HCT116 (cell line): ENCODE data around the gene MAPRE2. TPM values are rescaled to one million over a fixed set of nuclear protein-coding genes. Genes with fewer than 3 reads are reported as not detected.

ENCODE experiments used
- ATAC-seq: fragments of 200-7000 bp; cut with Tn5 transposase; 2 replicates; pipeline ENCODE4 v1.9.1; 2020; ENCODE audit warnings: mild to moderate bottlenecking, moderate library complexity
- BruUV-seq: library from RNA; stranded (reverse); fragments of 400-500 nt; replicated peaks from 2 replicates; lab custom pipeline; 2021; lab: Mats Ljungman, UMichigan
- CTCF ChIA-PET: fragments of 300-600 bp; sonication (Branson Sonifier 250); formaldehyde crosslinking; loops from one replicate; lab custom pipeline; 2021; ENCODE audit warnings: antibody characterized with exemption; lab: Charles Lee
- POLR2A ChIA-PET: fragments of 300-600, 350-600 bp; sonication (Branson Sonifier 250); formaldehyde crosslinking; loops from one replicate; lab custom pipeline; 2021; ENCODE audit warnings: antibody characterized with exemption; lab: Charles Lee
- RAD21 ChIA-PET, 2 experiments: fragments of 300-600 bp; sonication (Branson Sonifier 250); formaldehyde crosslinking; loops; one replicate each; lab custom pipeline; 2023; ENCODE audit warnings: low total read pairs in 2 of 2; ENCODE audit not compliant: uncharacterized antibody in 2 of 2, unreplicated experiment in 2 of 2, low non-redundant PET in 1 of 2; lab: Charles Lee
- DNase-seq: peaks from one replicate; pipeline ENCODE4 v3.0.0-alpha.2; 2010; ENCODE audit warnings: low read depth, low spot score
- H2AFZ ChIP-seq: fragments of 200-600 bp; shearing (Covaris generic), sonication (generic); 2 replicates; pipeline ENCODE4 v1.6.1; 2017; ENCODE audit warnings: low read depth, mixed run types, mixed read lengths, antibody characterized with exemption, low read length; ENCODE audit not compliant: poor library complexity, severe bottlenecking
- H3K27ac ChIP-seq: 2 replicates; pipeline ENCODE4 v1.5.1; 2012; ENCODE audit warnings: low read depth, low read length
- H3K27me3 ChIP-seq: fragments of 200-600 bp; sonication (generic); 2 replicates; pipeline ENCODE4 v1.6.1; 2016; ENCODE audit warnings: mixed run types, low read length, mixed read lengths; ENCODE audit not compliant: insufficient read depth
- H3K36me3 ChIP-seq, 2 experiments: fragments of 200-500 bp in 1 of 2; fragments of 200-600 bp in 1 of 2; sonication (Bioruptor generic) in 1 of 2; sonication (generic) in 1 of 2; 2 replicates each; pipeline versions ENCODE4 v1.5.1 to v1.6.1; 2014 to 2016; ENCODE audit warnings: low read length in 2 of 2, inconsistent platforms in 1 of 2, mixed read lengths in 1 of 2, mixed run types in 1 of 2; ENCODE audit not compliant: insufficient read depth in 2 of 2, control insufficient read depth in 1 of 2
- H3K4me1 ChIP-seq, 2 experiments: fragments of 200-600 bp in 1 of 2; sonication (generic) in 1 of 2; 2 replicates each; pipeline versions ENCODE4 v1.5.1 to v1.6.1; 2012 to 2017; ENCODE audit warnings: low read length in 2 of 2, inconsistent platforms in 1 of 2, mild to moderate bottlenecking in 1 of 2, mixed read lengths in 1 of 2, mixed run types in 1 of 2, moderate library complexity in 1 of 2; ENCODE audit not compliant: insufficient read depth in 2 of 2, control insufficient read depth in 1 of 2
- H3K4me2 ChIP-seq: fragments of 200-600 bp; sonication (generic); 2 replicates; pipeline ENCODE4 v1.6.1; 2017; ENCODE audit warnings: mixed run types, low read length, mixed read lengths
- H3K4me3 ChIP-seq, 2 experiments: fragments of 200-600 bp in 1 of 2; sonication (generic) in 1 of 2; replicated peaks in 1 of 2; 2 replicates each; pipeline ENCODE4 v1.5.1; 2011 to 2016; ENCODE audit warnings: low read length in 2 of 2, control low read depth in 1 of 2, low read depth in 1 of 2, mild to moderate bottlenecking in 1 of 2, mixed read lengths in 1 of 2, mixed run types in 1 of 2
- H3K79me2 ChIP-seq: fragments of 200-600 bp; sonication (generic); 2 replicates; pipeline ENCODE4 v1.6.1; 2017; ENCODE audit warnings: mild to moderate bottlenecking, mixed run types, low read length, moderate library complexity, mixed read lengths; ENCODE audit not compliant: insufficient read depth
- H3K9ac ChIP-seq: fragments of 200-600 bp; sonication (generic); 2 replicates; pipeline ENCODE4 v1.6.1; 2016; ENCODE audit warnings: low read length, mixed read lengths
- H3K9me2 ChIP-seq: fragments of 200-600 bp; sonication (generic), shearing (Covaris generic); 2 replicates; pipeline ENCODE4 v1.6.1; 2017; ENCODE audit warnings: mixed run types, mild to moderate bottlenecking, moderate library complexity; ENCODE audit not compliant: insufficient read depth
- H3K9me3 ChIP-seq, 2 experiments: fragments of 200-500 bp in 1 of 2; fragments of 200-600 bp in 1 of 2; sonication (Bioruptor generic) in 1 of 2; sonication (generic) in 1 of 2; 2 replicates each; pipeline ENCODE4 v1.6.1; 2014 to 2017; ENCODE audit warnings: low read length in 2 of 2, mixed read lengths in 2 of 2, inconsistent platforms in 1 of 2, low read depth in 1 of 2, mild to moderate bottlenecking in 1 of 2, mixed run types in 1 of 2, moderate library complexity in 1 of 2; ENCODE audit not compliant: control insufficient read depth in 1 of 2, insufficient read depth in 1 of 2
- H4K20me1 ChIP-seq: fragments of 200-600 bp; sonication (generic), shearing (Covaris generic); 2 replicates; pipeline ENCODE4 v1.6.1; 2017; ENCODE audit warnings: mixed run types, mild to moderate bottlenecking, moderate library complexity; ENCODE audit not compliant: insufficient read depth
- CBX3 ChIP-seq: IDR thresholded peaks from 2 replicates; pipeline ENCODE4 v1.6.1; 2012; ENCODE audit warnings: low read depth
- CEBPB ChIP-seq: IDR thresholded peaks from 2 replicates; pipeline ENCODE4 v1.6.1; 2012; ENCODE audit warnings: low read depth
- CTCF ChIP-seq, 3 experiments: fragments of 200-600 bp in 1 of 3; sonication (generic) in 1 of 3; IDR thresholded peaks in 2 of 3; conservative IDR thresholded peaks in 1 of 3; 2 replicates each; pipeline ENCODE4 v1.5.1; 2012 to 2017; ENCODE audit warnings: low read depth in 2 of 3, low read length in 2 of 3, antibody characterized with exemption in 1 of 3, borderline replicate concordance in 1 of 3, control low read depth in 1 of 3, mild to moderate bottlenecking in 1 of 3, mixed read lengths in 1 of 3, mixed run types in 1 of 3, moderate library complexity in 1 of 3; ENCODE audit not compliant: insufficient read depth in 1 of 3
- EGR1 ChIP-seq: IDR thresholded peaks from 2 replicates; pipeline ENCODE4 v1.6.1; 2012; ENCODE audit warnings: low read depth
- ELF1 ChIP-seq: IDR thresholded peaks from 2 replicates; pipeline ENCODE4 v1.6.1; 2012; ENCODE audit warnings: low read depth, borderline replicate concordance
- EZH2 ChIP-seq: fragments of 200-600 bp; sonication (generic); IDR thresholded peaks from 2 replicates; pipeline ENCODE4 v1.6.1; 2017; ENCODE audit warnings: antibody characterized with exemption, mixed run types
- FOSL1 ChIP-seq: IDR thresholded peaks from 2 replicates; pipeline ENCODE4 v1.6.1; 2012; ENCODE audit warnings: low read depth
- MAX ChIP-seq: IDR thresholded peaks from 2 replicates; pipeline ENCODE4 v1.6.1; 2012
- POLR2AphosphoS5 ChIP-seq: IDR thresholded peaks from 2 replicates; pipeline ENCODE4 v1.6.1; 2011; ENCODE audit warnings: mild to moderate bottlenecking, low read depth, low read length, moderate library complexity
- RAD21 ChIP-seq: IDR thresholded peaks from 2 replicates; pipeline ENCODE4 v1.6.1; 2012; ENCODE audit warnings: low read depth, mild to moderate bottlenecking
- REST ChIP-seq: IDR thresholded peaks from 2 replicates; pipeline ENCODE4 v1.6.1; 2012; ENCODE audit warnings: low read depth
- SP1 ChIP-seq: IDR thresholded peaks from 2 replicates; pipeline ENCODE4 v1.6.1; 2012; ENCODE audit warnings: low read depth
- SRF ChIP-seq: IDR thresholded peaks from 2 replicates; pipeline ENCODE4 v1.6.1; 2012; ENCODE audit warnings: low read depth
- ZFX ChIP-seq: fragments of 450-650 bp; IDR thresholded peaks from 2 replicates; pipeline ENCODE4 v1.6.1; 2017
- intact Hi-C: fragments of 100-400 bp; cut with micrococcal nuclease; formaldehyde crosslinking; loops from 2 replicates; pipeline ENCODE4 v1.10.0; 2022
- total RNA-seq: library from RNA; stranded (reverse); gene quantifications from one replicate; pipeline ENCODE4 v1.2.1, GENCODE V29; 2021; ENCODE audit not compliant: unreplicated experiment

Gene MAPRE2
- total RNA-seq, 1 experiment from 2014 or later = 17.2 TPM

- no peak for TF ChIP-seq CEBPB
- TF ChIP-seq POLR2AphosphoS5 = no peak
- TF ChIP-seq MAX = no peak
- TF ChIP-seq SP1 = no peak
These were observed 14.0 kb upstream of the MAPRE2 start (continued) for GRCh38 chr18:35027206-35027605.

GRCh38 chr18:35028536-35028935 is 12.7 kb upstream of the MAPRE2 start:
- Histone ChIP-seq H3K79me2 (no peaks in the 10 kb centered on the region), H3K4me2 (no peak overlapping the region), H4K20me1 (no peaks in the 10 kb centered on the region), H3K36me3 (no peaks in the 10 kb centered on the region), H3K27me3 (no peaks in the 10 kb centered on the region), H3K9me3 (no peaks in the 10 kb centered on the region), H3K9me2 (no peaks in the 10 kb centered on the region), H3K9ac (no peak overlapping the region), H3K4me1 (no peaks in the 10 kb centered on the region), H2AFZ (no peak overlapping the region), H3K27ac (no peak overlapping the region), H3K4me3 (no peak overlapping the region)
- POLR2A ChIA-PET = no interaction called here
- CTCF ChIA-PET = interaction anchor here (1.2 kb wide), 1 partner anchor 23 kb away, joined by 3 read pairs; no protein-coding TSS in a partner anchor
- intact Hi-C loops = no loop called here
- TF ChIP-seq RAD21 = no peak
- TF ChIP-seq ZFX = no peak
- no peak for TF ChIP-seq SRF
- no peak for TF ChIP-seq CEBPB
- BruUV-seq = no TSS peak
- ATAC-seq = no peak
- no peak for DNase-seq
- RAD21 ChIA-PET = no interaction called here

- Histone ChIP-seq H3K36me3 (no peaks in the 10 kb centered on the region), H3K27me3 (no peaks in the 10 kb centered on the region), H3K4me3 (no peak overlapping the region), H3K79me2 (no peaks in the 10 kb centered on the region), H3K27ac (no peak overlapping the region), H3K9ac (no peak overlapping the region), H3K4me1 (no peaks in the 10 kb centered on the region), H2AFZ (no peak overlapping the region), H3K9me2 (no peaks in the 10 kb centered on the region), H3K9me3 (no peaks in the 10 kb centered on the region), H3K4me2 (no peak overlapping the region), H4K20me1 (no peaks in the 10 kb centered on the region)
- POLR2A ChIA-PET = interaction anchor here (1.1 kb wide), 1 partner anchor 12 kb away, joined by 3 read pairs; the partner anchor contains the start of gene MAPRE2
- ATAC-seq (no peak), DNase-seq (no peak)
- RAD21 ChIA-PET = no interaction called here
- CTCF ChIA-PET = interaction anchor here (0.8 to 1.2 kb wide), 3 partner anchors 8 to 114 kb away, joined by 3 to 7 read pairs (median 3); no protein-coding TSS in a partner anchor
- intact Hi-C loops = no loop called here
- BruUV-seq = no TSS peak
- TF ChIP-seq CBX3 (no peak), REST (no peak), EZH2 (no peak), CEBPB (no peak), SRF (no peak), SP1 (no peak), EGR1 (no peak), CTCF (IDR thresholded peaks at IDR 0.05 in 2 of 3, conservative IDR thresholded peaks at IDR 0.05 in 1 of 3; ENCODE audit: borderline replicate concordance in 1 of 3, insufficient read depth in 1 of 3, low read depth in 2 of 3, low read length in 2 of 3) (no peak), FOSL1 (no peak), ELF1 (no peak)
These were observed 12.1 kb upstream of the MAPRE2 start for GRCh38 chr18:35029103-35029502.
